GM21619 (cell line): ENCODE results near the gene PTH2R.
"Not testable (repeated sequence)": the region's sequence is repeated elsewhere in the genome, so short reads cannot be mapped to it uniquely, and the experiment has no call there.

Experiments
- ATAC-seq: cut with Tn5 transposase; IDR thresholded peaks from one replicate; pipeline ENCODE4 v1.9.1; 2021; ENCODE audit not compliant: unreplicated experiment

Gene PTH2R, protein sequence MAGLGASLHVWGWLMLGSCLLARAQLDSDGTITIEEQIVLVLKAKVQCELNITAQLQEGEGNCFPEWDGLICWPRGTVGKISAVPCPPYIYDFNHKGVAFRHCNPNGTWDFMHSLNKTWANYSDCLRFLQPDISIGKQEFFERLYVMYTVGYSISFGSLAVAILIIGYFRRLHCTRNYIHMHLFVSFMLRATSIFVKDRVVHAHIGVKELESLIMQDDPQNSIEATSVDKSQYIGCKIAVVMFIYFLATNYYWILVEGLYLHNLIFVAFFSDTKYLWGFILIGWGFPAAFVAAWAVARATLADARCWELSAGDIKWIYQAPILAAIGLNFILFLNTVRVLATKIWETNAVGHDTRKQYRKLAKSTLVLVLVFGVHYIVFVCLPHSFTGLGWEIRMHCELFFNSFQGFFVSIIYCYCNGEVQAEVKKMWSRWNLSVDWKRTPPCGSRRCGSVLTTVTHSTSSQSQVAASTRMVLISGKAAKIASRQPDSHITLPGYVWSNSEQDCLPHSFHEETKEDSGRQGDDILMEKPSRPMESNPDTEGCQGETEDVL

DNA sequence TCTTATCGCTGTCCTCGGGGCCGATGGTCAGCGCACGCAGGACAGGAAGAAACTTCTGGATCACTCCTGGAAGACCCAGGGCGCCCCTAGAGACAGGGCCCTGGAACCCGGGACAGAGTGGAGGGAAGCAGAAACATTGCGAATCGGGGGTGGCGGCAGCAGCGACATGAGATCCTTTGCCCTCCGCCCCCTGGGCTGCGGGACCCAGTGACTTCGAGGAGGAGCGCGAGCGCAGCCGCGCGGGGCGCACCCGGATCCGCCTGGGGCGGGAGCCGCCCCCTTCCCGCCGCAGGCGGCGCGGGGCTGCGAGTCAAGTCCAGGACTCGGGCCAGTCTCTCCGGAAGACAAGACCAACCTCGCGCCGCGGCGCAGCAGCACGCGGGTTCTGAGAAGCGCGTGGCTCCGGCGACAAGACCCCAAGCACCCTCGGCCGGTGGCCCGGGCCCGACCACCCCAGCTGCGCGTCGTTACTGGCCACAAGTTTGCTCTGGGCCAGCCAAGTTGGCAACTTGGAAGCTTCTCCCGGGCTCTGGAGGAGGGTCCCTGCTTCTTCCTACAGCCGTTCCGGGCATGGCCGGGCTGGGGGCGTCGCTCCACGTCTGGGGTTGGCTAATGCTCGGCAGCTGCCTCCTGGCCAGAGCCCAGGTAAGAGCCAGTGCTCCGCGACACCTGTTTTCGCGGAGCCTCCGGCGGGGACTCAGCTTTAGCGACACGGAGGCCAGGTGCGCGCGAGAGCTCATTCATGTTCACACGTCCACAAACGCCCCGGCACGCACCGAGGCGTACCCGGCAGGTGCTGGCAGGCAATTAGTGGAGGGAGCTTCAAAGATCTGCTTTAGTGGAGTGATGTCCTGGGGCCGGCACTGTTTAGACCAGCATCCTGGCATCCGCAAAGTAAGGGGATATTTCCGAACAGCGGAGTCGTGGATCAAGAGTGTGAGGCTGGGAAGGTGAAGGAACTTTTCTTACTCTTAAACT lies at the start of gene PTH2R:
PTH2R (plus strand) TSS at position 319 of the 978 bp plus-strand sequence; CDS start at position 571, 252 bp downstream.
- ATAC-seq = no peak

DNA sequence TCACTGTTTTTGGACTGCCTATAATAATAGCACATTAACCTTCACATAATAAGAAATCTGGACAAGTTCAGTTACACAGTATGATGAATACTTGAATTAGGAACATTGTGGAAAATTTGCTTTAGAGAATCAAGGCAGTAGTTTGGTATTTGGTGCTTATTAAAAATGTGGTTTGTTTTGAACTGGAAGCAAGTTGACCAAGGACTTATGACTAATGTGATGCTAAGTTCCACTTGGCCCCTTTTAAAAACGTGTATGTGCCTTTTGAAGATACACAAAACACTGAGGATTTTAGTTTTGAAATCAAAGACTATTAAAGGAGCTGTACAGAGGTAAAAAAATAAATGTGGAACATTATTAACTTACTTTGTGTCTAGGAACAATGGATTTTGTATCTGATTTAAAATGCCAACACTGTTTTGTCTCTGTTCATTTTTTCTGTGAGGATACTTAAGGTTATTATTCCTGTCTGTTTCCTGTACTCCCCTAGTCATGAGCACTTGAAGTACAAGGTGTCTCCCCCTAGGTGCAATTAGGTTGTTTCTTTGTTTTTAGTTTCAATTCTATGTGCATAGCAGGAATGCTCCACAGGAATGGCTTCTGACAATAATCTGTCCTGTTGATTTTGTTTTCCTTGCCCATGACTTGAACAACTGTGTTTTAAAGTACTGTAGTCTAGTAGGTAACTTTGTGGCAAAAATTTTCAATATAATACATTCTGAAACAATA lies 49.6 kb upstream of the PTH2R start:
- ATAC-seq = no peak

DNA sequence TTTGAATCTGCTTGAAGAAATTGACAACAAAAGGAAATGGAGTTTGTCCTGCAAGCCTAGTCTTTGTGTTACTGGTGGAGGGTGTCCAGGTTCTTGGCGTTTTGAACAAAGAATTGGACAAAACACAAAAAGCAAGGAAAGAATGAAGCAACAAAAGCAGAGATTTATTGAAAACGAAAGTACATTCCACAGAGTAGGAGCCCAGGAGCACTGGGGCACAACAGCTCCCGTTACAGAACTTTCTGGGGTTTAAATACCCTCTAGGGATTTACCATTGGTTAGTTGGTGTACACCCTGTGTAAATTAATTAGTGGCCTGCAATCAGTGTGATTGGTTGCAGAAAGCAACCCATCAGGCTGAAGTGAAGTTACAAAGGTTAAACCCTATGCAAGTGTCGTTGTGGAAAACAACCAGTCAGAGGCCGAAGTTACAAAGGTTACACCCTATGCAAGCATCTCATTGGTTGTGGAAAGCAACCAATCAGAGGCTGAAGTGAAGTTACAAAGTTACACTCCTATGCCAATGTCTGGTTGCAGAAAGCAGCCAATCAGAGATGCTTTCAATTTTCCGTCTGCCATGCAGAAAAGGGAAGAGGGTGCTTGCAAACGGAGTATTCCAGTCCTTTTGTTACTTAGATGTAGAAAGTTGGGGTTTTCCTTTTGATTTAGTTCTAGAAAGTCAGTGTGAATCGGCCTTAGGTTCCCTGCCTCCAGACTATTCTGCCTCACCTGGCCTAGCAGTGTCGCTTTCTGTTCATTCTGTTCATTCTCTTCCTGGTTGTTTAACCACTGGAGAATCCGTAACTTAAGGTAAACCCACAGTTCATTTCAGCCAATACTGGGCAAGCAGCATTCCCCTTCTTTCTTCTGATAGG lies 47.6 kb upstream of the PTH2R start:
- no peak for ATAC-seq

DNA sequence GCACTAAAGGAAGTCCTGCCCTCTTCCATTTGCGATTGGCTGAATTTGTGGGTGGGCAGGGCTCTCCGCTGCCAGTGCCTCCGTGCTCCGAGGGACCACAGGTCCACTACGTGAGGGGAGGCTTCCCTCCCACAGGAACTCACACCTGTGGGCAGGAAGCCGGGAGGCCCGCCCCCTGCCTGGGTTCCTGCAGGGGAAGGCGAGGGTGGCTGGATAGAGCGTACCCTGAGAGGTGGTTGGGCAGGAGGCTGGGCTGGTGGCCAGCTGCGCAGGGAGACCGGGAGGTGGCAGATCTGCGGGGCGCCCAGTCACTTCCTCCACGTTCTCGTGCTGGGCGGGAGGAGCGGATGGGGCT lies 47.0 kb upstream of the PTH2R start:
- ATAC-seq = no peak

DNA sequence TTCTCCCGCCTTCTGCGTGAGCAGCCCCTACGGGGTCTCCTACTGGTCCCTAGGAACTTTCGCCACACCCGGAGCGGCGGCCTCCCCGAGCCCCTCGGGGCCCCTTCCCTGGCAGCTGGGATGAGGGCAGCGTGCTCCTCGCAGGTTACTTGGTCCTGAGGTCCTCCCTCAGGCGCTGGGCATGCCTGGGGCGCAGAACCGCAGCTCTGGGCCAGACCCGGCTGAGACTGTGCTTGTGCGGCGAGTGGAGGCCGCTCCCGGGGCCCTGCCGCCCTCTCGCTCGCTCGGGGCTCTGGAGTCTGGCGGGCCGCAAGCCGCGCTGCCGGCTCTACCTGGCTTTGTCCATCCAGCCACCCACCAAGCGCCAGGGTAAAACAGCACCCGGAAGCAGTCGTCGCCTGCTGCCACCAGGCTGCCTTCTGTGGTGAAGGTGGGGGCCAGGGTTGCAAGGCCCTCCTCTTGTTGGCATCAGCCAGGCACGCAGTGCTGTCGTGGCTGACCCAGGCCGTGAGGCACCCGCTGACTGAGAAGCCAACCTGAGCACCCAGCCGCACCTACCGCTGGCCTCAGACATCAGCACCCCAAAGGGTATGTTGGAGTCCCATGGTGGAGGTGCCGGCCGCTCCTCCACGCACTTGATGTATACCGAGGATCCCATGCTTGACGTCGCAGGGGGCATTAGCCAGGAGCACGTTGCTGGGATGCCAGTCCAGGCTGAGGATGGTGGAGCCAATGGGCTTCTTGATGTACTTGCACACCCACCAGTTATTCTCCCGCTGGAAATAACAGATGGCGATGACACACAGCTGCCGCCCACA lies 46.1 kb upstream of the PTH2R start:
- ATAC-seq = no peak

DNA sequence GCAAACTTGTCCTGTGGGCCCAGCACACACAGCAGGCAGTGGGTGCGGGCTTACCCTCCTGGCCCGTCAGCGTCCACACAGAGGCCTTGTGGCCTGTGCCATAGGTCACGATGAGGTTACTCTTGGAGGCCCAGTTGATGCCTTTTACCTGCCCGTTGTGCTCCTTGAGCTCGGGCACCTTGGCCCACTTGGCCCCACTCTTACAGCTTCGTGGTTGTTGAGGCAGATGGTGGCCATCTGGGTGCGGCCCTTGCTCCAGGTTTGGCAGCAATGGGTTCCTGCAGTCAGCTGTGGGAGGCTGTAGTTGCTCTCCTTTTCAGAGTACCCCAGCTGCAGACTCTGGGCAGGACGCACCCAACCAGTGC lies 45.5 kb upstream of the PTH2R start:
- ATAC-seq = no peak

DNA sequence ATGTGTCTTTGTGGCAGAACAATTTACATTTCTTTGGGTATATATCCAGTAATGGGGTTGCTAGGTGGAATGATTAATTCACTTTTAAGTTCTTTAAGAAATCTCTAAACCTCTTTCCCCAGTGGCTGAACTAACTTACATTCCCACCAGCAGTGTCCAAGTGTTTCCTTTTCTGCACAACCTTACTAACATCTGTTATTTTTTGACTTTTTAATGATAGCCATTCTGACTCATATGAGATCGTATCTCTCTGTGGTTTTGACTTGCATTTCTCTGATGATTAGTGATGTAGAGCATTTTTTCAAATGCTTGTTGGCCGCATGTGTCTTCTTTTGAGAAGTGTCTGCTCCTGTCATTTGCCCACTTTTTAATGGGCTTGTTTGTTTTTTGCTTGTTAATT lies 43.1 kb upstream of the PTH2R start:
- ATAC-seq = peak; percentile 69

DNA sequence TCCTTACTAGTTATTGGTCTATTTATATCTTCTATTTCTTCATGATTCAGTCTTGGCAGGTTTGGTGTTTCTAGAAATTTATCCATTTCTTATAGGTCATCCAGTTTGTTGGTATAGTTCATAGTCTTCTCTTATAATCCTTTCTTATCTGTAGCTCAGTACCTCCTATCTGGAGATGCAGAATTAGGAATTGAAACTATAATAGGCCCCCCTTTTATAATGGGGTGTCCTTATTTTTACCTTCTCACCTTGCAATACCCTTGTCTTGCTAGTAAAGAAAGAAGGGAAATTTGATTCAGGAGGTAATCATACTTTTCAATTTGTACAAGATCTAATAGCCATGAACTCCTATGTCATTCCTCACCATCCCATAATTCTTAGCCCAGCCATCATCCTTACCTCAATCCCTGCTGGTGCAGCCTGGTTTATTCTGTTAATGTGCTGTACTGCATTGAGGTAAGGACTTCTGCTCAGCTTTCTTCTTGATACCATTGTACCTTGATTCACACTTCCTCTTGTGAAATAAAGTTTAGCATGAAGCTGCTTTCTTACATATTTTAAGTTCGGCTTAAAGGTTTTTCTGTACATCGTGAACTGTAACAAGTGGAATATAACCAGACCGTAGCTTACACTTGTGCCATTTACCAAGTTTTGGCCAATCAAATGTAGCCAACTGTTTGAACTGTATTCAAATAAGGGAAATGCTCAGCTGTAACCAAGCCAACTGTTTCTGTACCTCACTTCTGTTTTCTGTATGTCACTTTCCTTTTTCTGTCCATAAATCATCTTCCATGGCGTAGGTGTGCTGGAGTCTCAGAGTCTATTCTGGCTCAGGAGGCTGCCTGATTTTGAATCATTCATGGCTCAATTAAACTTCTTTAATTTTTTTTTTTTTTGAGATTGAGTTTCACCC lies 40.1 kb upstream of the PTH2R start:
- peak; percentile 54 for ATAC-seq

DNA sequence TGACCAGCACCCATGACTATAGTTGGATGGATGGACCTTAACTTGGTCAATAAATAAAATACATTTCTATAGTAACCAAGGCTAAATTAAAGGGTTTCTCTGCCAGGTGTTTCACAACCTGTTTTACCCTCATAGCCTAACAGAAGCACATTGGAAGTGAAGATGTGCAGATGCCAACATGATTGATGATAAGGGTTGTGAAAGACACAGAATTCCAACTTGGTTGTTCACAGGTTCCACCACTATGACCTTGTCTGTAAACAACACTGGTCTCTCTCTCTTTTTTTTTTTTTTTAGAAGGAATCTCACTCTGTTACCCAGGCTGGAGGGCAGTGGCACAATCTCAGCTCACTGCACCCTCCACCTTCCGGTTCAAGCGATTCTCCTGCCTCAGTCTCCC lies 37.5 kb upstream of the PTH2R start:
- ATAC-seq = no peak

DNA sequence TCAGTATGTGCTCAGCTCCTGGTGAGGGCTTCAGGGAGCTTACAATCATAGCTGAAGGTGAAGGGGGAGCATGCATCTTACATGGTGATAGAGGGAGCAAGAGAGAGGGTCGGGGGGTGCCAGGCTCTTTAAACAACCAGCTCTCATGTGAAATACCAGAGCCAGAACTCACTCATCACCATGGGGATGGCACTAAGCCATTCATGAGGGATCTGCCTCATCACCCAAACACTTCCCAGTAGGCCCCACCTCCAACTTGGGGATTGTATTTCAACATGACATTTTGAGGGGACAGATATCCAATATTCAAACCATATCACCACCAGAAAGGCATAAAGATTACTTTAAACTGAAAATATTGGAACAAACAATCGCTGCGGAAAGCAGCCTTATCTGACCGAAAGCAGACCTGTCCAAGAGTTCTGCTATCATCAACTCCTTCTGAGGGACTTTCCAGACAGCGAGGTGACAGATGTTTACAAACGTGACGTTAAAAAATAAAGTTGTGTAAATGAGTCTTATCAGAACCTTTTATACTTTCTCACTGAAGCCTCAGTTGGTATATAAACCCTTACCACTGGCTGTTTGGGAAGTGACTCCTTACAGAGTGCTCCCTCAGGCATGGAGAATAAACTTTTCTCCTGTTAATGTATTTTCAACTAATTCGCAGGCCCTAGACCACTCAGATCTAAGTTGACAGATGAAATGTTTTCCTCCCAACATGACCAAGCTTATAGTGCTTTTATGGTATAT lies 35.5 kb upstream of the PTH2R start:
- ATAC-seq = no peak

DNA sequence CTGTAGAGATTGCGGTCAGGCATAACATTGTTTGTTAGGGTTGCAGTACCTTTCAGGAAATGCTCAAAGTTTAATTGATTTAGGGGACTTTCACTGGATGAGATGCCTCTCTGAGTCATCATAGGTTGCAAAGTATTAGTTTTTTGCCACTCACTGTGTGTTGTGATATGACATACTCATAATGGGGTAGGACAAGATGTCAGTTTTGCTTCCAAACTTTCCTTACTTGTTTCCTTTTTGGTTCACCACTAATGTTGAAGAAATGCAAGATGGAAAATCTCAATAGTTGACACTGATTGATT lies 35.0 kb upstream of the PTH2R start:
- no peak for ATAC-seq

DNA sequence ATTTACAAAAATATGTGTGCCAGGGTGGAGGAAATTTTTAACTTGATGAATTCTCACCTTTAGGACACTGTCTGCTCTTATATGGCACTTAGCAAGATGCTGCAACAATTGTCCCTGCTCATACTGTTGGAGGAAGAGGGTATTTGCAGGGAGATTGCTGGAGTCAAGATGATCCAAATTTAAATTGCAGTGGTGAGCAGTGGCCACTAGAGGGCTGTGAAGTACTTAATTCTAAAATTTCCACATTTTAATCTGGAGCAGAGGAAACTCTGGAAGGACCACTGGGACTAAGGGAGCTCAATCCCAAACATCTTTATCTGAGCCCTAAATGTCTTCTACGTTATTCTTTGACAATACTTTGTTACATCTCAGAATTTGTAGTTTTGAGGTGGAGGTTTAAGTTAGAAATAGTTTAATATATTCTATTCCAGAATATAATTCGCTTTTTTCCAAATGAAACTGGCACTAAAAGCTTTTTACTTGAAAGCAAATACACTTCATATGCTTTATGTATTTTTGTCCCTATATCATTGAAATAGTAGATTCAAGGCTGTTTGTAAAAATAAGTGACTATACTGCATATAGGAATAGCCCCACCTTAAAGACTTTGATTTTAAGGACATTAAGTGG lies 33.0 kb upstream of the PTH2R start:
- ATAC-seq = peak; percentile 56

DNA sequence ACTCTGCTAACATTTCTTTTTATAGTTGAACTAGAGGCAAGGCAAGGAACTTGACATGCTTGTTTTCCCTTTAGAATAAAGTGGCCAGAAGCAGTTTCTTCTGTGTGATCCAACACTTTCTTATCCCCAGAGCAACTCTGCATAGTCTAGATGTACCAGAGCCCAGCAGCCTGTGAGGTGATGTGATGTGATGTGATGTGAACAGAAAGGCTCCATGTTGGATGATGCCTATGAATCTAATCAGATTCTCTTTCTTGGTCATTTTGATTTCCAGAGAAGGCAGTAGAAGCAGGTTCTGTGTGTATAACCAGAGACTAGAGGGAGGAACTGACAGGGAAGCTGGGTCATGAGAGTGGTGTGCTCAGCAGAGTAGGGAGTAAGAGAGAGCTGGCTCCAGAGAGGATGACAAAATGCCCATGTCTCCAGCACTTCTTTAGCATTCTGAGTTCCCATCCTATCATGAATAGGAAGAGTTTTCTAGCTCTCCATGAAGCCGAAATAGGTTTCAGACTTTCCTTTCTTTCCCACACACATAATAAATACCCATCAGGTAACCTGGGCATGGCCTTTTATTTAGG lies 31.0 kb upstream of the PTH2R start:
- ATAC-seq = no peak

DNA sequence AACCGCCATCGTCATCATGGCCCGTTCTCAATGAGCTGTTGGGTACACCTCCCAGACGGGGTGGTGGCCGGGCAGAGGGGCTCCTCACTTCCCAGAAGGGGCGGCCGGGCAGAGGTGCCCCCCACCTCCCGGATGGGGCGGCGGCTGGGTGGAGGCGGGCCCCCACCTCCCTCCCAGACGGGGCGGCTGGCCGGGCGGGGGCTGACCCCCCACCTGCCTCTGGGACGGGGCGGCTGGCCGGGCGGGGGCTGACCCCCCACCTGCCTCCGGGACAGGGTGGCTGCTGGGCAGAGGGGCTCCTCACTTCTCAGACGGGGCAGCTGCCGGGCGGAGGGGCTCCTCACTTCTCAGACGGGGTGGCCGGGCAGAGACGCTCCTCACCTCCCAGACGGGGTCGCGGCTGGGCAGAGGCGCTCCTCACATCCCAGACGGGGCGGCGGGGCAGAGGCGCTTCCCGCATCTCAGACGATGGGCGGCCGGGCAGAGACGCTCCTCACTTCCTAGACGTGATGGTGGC lies 29.2 kb upstream of the PTH2R start:
- not testable (repeated sequence) for ATAC-seq

DNA sequence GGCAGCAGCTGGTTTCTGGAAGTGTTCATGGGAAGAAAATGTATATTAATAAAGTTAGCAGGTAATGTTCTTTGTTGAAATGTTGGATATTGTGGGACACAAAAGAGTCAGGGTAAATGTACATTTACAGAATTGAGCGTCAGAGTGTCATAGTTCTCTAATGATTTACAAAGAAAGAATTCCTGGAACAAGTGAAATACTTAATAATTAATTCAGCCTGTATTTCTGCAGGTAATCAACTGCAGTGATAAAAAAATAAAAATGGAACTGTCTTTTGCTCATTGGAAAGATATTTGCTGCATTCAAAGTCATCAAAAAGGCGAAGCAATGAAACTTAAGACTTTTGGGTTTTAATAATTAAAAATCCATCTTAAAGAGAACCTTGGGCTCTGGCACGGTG lies 27.4 kb upstream of the PTH2R start:
- ATAC-seq = no peak

DNA sequence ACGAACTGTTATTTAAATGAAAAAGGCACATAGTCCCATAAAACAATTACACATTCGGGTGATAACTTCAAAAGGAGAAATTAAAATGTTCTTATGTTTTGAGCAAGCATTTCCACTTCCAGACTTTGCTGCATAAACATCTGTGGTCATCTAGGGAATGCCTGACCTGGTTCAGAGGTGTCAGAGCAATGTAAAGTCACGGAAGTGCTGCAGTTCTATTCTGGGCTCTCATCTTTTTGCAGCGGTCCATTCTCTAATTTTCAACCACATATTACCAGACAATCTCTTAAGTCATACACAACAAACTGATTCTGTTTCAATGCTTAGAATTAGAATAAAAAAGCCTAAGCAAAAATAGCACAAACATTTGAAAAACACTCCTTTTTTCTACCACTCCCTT lies 22.0 kb upstream of the PTH2R start:
- no peak for ATAC-seq

DNA sequence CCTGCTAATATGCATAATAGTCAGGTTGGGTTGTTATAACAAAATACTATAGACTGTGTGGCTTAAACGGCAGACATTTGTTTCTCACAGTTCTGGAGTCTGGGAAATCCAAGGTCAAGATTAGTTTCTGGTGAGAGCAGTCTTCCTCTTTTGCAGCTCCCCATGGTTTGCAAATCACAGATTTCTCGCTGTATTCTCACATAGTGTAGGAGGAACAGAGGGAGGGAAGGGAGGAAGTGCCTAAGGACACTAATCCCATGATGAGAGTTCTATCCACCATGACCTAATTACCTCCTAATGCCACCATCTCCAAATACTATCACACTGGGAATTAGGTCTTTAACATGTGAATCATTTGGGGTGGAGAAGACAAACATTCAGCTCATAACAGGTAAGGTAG lies 20.1 kb upstream of the PTH2R start:
- no peak for ATAC-seq
